Stimulated activated CD8-positive, alpha-beta memory T cell treated with anti-CD3 and anti-CD28 coated beads, Interleukin-7, amount 100 ng/mL, for 4 hours (primary cell): Measurements from ENCODE around the gene EPHX1.

Experiments
- DNase-seq, 2 donors: peaks; one replicate each; pipeline ENCODE4 v3.0.0-alpha.2; 2020; ENCODE audit warnings: low read depth in 2 of 2

Gene EPHX1

GRCh38 chr1:225861834-225862580, 52.1 kb downstream of the EPHX1 start:
- no peak for DNase-seq

GRCh38 chr1:225862581-225862950, 52.6 kb downstream of the EPHX1 start:
- no peak for DNase-seq

DNA sequence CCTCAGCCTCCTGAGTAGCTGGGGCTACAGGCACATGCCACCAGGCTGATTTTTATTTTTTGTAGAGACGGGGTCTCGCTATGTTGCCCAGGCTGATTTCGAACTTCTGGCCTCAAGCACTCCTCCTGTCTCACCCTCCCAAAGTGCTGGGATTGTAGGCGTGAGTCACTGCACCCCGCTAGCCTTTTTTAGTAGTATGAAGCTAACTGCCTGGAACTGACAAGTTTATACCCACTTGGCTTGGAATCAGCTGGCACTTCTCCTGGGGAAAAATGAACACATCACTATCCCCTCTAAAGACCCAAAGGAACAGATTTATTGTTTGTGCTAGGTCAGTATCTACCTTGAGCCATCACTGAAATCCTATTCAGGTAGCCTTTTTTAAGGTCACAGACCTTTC, 53.2 kb downstream of the EPHX1 start:
- DNase-seq, result no peak

DNA sequence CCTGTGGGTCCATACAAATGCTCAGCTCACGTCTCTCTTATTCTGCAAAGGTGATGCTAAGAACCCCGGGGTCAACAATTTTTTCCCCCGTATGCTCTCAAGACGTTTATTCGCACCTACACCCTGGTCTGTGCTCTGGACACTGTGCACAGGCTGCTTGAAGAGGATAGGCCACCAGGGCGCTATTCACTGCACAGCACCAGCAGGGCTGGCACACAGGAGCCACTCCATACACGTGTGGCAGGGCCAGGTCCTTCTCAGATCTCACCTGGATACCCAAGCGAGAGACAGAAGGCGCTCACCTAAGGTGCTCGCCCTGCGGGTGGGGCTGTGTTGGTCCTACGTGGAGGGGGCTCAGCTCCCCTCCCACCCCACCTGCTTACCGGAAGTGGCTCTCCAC, 55.6 kb downstream of the EPHX1 start:
- no peak for DNase-seq

- DNase-seq, result peak; percentile 72
Observed at GRCh38 chr1:225866061-225866837, 56.3 kb downstream of the EPHX1 start.

GRCh38 chr1:225866981-225867380, 57.1 kb downstream of the EPHX1 start:
- DNase-seq, result no peak

DNA sequence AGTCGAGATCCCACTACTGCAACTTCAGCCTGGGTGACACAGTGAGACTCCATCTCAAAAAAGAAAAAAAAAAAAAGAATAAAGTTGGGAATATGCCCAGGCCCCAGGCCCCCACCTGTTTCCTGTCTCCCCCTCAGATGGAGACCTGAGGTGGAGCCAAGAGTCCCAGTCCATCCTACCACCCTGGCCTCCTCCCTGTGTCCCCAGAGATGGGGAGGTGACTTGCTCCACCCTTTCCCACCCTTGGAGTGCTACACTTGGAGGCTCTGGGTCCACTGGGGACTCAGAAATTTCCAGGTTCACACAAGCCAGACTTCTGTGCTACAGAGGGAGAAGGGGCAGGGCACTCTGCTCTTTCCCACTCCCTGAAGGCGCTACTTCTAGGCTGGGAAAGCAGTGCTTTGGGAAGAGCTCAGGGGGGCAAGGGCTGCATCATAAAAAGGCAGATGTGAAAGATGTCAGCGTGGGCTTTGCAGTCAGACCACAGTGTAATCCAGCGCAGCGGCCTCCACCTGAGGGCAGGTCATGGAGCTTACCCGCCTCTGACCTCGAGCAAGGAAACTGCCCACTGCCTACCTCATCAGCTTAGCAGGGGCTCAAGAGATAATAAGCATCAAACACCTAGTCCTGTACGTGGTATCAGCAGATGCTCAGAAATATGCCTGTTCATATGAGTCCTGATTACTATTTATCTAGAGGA, 58.9 kb downstream of the EPHX1 start:
- no peak for DNase-seq

- no peak for DNase-seq
Observed at GRCh38 chr1:225870911-225871310, 61.0 kb downstream of the EPHX1 start.

DNA sequence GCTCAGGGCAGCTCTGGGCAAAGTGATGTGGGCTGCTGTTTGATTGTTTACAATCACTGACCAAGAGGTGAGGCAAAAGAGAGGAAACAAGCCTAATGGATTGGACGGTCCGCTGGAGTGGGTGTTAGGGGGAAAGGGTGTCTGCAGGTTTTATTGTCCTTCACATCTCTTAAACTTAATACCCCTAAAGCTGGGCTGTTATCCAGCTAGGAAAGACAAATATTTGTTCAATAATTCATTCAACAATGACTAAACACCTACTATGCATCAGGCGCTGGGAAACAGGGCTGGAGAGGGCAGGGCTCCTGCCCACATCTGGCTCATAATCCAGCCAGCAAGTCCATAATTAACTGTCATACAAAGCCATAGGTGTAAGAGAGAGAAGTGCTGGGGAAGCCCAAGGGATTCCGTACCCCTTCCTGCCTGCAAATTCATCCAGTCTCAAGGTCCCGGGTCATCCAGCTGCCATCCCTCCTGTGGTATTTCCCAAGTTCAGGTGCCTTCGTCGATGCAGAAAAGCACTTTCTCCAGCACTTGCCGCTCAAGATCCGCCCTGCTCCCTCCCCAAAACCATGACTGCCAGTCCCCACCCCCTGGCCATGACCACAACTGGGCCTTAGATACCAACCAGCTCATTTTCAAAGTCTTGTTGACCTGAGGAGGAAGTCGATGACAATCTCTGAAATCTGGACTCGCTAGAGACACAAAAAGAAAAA, 61.6 kb downstream of the EPHX1 start:
- no peak for DNase-seq

GRCh38 chr1:225872075-225872430, 62.1 kb downstream of the EPHX1 start:
- no peak for DNase-seq

- DNase-seq, result no peak
Observed at GRCh38 chr1:225873281-225873850, 63.4 kb downstream of the EPHX1 start.

DNA sequence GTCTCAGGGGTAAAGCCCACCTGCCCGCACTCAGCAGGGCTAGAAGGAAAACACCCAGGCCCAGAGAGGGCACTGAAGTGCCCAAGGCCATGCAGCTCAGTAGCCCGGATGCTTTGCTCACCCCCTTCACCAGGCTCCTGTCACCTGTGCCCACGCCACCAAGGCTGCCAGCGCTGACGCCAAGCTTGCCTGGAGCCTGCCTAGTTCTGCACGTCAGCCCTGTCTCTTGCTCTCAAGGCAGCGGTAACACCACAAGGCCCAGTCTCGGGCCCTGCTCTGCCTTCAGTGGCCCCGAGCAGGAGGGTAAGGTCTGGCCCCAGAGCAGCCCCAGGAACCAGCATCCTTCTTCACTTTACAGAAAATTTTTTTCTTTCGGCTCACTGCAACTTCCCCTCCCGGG, 64.5 kb downstream of the EPHX1 start:
- no peak for DNase-seq

DNA sequence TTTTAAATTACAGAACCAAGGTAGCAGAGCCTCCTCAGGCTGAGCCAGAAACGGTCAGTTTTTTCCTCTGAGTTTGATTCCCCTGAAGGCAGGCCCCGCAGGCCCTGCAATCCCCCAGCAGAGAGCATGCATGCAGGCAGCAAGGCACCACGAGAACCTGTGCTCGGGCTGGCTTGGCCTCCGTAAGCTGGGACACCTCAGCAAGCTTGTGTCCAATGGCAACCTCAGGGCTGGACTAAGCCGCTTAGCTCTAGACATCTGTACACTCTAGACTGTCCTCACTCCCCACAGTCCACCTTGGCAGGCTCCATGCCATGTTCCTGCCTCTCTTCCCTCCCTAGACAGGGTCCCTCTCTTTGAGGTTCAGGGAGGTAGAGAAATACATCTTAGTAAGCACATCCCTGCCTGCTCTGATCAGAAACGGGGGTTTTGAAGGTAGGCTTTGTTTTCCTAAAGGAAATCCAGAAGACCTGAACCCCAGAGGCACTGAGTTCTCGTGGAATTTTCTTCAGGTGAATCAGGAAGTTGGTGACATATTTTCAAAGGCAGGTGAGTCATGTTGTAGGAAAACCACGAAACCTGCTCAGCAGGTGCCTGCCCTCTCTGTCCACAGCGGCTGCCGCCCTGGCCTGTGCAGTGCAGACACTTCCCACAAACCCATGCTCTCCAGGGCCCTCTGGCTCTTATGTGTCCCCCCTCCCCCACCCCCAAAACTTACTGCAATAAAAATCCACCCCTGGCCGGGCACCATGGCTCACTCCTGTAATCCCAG, 65.3 kb downstream of the EPHX1 start:
- DNase-seq, result no peak

DNA sequence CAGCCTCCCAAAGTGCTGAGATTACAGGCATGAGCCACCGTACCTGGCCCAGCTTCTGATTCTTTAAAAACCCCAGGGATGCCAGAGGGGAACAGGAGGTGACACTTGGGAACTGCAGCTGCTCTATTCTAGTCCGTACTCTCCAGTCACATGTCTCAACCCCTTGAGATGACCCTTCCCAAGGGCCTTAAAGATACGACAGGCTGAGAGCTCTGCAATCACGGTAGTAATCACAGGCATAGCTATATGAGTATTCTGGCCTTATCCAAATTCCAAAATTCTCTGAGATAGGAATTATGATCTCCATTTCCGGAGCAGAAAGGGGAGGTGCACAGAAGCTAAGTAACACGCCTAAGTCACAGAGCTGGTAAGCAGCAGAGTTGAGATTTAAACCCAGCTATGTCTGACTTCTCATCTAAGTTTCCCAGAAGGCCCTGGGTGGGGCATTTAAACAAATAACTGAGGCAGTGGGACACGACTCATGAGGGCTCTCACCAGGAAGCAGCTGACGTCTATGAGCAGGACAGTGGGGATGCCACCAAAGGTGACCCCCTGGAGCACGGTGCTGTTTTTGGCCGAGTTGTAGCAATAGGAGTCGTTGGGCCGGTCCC, 67.1 kb downstream of the EPHX1 start:
- no peak for DNase-seq

GRCh38 chr1:225877580-225877979, 67.7 kb downstream of the EPHX1 start:
- DNase-seq, result no peak

- DNase-seq, result no peak
Observed at GRCh38 chr1:225878282-225878681, 68.4 kb downstream of the EPHX1 start.

DNA sequence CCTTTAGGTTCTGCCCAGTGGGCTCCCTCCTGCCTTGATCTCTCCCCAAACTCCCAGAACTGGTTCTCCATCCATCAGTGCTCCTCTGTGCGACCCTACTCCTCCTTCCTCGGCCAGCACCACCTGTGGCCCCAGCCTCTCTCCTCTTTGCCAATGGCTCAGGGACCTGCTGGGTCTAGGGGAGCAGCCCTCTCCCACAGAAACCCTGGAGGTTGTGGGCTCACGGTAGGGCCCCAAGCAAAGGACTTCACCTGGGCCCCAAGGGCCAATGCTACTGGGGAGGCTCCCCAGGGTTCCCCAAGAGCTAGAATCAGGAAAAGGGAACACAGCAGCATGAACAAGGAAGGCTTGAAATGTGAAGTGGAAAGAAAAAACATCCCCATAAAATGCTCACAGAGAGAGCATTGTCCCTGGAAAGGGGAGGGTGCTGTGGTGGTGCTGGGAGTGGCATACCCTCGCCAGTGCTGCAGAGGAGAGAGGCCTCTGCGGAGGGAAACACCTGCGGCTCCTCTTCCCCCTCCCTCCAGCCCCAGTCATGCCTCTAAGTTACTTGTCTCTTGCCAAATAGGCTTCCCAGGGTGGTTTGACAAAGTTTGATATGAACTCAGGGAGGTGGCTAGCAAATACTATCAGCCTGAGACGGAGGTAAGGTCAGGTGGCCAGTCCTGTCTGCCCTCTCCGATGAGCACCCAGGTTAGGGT, 69.7 kb downstream of the EPHX1 start:
- no peak for DNase-seq

GRCh38 chr1:225880222-225880588, 70.3 kb downstream of the EPHX1 start:
- no peak for DNase-seq

DNA sequence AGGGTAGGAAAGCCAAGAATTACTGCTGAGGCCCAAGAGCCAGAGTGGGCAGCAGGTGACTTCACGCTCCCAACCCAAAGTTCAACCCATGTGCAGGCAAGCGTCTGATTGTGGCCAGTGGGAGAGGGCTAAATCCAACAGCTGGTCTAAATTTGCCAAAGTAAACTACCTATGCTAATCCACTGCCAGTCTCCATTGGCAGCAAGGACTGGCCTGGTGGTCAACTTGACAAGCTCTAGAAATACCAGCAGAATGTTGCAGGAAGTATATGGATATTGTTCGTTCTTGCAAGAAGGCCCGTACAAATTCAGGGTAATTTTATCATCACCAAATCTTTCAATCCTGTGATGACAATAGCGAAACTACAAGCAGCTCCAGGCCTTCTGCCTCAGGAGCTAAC, 70.7 kb downstream of the EPHX1 start:
- no peak for DNase-seq
